ENCODE data around the gene SNTB2.

SNTB2 gene

GRCh38 chr16:69340095-69340644 is 153.2 kb downstream of the SNTB2 start:
- TF ChIP-seq CTCF (conservative IDR thresholded peaks at IDR 0.05; ENCODE audit: low read depth, low read length) = no peak
- no peak overlapping the region for H3K4me3 ChIP-seq (IDR thresholded peaks at IDR 0.05; ENCODE audit: insufficient read depth, low read depth, low read length)
- H2AFZ ChIP-seq (ENCODE audit: low read depth) = peak overlapping the region; percentile 69
- peak overlapping the region; percentile 83 for H3K4me2 ChIP-seq
- H3K27me3 ChIP-seq (ENCODE audit: insufficient read depth, low read depth) = no peaks in the 10 kb centered on the region
- H3K4me1 ChIP-seq (ENCODE audit: low read depth, poor library complexity, severe bottlenecking) = peaks cover 24% of the 10 kb centered on the region
- H3K9ac ChIP-seq = peak overlapping the region; percentile 87
- H4K20me1 ChIP-seq (ENCODE audit: insufficient read depth) = no peaks in the 10 kb centered on the region
- H3K79me2 ChIP-seq (ENCODE audit: insufficient read depth, low read depth) = peaks cover 38% of the 10 kb centered on the region
- H3K27ac ChIP-seq = peak overlapping the region; percentile 72
- H3K36me3 ChIP-seq (ENCODE audit: insufficient read depth) = peaks cover 9% of the 10 kb centered on the region; the same call in 1 of the 2 replicates

- Histone ChIP-seq H3K4me1 (ENCODE audit: low read depth, poor library complexity, severe bottlenecking) (peaks cover 16% of the 10 kb centered on the region), H3K36me3 (ENCODE audit: insufficient read depth) (peaks cover 9% of the 10 kb centered on the region; the same call in 1 of the 2 replicates), H3K27me3 (ENCODE audit: insufficient read depth, low read depth) (no peaks in the 10 kb centered on the region)
Measured at GRCh38 chr16:69344171-69344570, 157.2 kb downstream of the SNTB2 start.

GRCh38 chr16:69345923-69346322 is 159.0 kb downstream of the SNTB2 start:
- no peak overlapping the region for H3K4me3 ChIP-seq (IDR thresholded peaks at IDR 0.05; ENCODE audit: insufficient read depth, low read depth, low read length)
- no peaks in the 10 kb centered on the region for H4K20me1 ChIP-seq (ENCODE audit: insufficient read depth)
- H3K27me3 ChIP-seq (ENCODE audit: insufficient read depth, low read depth) = no peaks in the 10 kb centered on the region
- H2AFZ ChIP-seq (ENCODE audit: low read depth) = no peak overlapping the region
- peaks cover 11% of the 10 kb centered on the region for H3K4me1 ChIP-seq (ENCODE audit: low read depth, poor library complexity, severe bottlenecking)
- H3K79me2 ChIP-seq (ENCODE audit: insufficient read depth, low read depth) = peaks cover 15% of the 10 kb centered on the region
- no peak for TF ChIP-seq CTCF (conservative IDR thresholded peaks at IDR 0.05; ENCODE audit: low read depth, low read length)
- peaks cover 9% of the 10 kb centered on the region; the same call in 1 of the 2 replicates for H3K36me3 ChIP-seq (ENCODE audit: insufficient read depth)
- no peak overlapping the region for H3K4me2 ChIP-seq
- H3K27ac ChIP-seq = no peak overlapping the region
- no peak overlapping the region for H3K9ac ChIP-seq

More at GRCh38 chr16:69344171-69344570, 157.2 kb downstream of the SNTB2 start:
- Histone ChIP-seq H3K4me2 (no peak overlapping the region), H4K20me1 (ENCODE audit: insufficient read depth) (no peaks in the 10 kb centered on the region), H3K9ac (no peak overlapping the region), H3K79me2 (ENCODE audit: insufficient read depth, low read depth) (peaks cover 28% of the 10 kb centered on the region), H2AFZ (ENCODE audit: low read depth) (no peak overlapping the region), H3K27ac (no peak overlapping the region), H3K4me3 (IDR thresholded peaks at IDR 0.05; ENCODE audit: insufficient read depth, low read depth, low read length) (no peak overlapping the region)
- no peak for TF ChIP-seq CTCF (conservative IDR thresholded peaks at IDR 0.05; ENCODE audit: low read depth, low read length)

GRCh38 chr16:69346683-69347082 is 159.7 kb downstream of the SNTB2 start:
- H2AFZ ChIP-seq (ENCODE audit: low read depth) = no peak overlapping the region
- H3K9ac ChIP-seq = no peak overlapping the region
- no peaks in the 10 kb centered on the region for H4K20me1 ChIP-seq (ENCODE audit: insufficient read depth)
- H3K4me2 ChIP-seq = no peak overlapping the region
- no peak overlapping the region for H3K27ac ChIP-seq
- H3K36me3 ChIP-seq (ENCODE audit: insufficient read depth) = peaks cover 5% of the 10 kb centered on the region; the same call in 1 of the 2 replicates
- no peaks in the 10 kb centered on the region for H3K27me3 ChIP-seq (ENCODE audit: insufficient read depth, low read depth)
- no peak overlapping the region for H3K4me3 ChIP-seq (IDR thresholded peaks at IDR 0.05; ENCODE audit: insufficient read depth, low read depth, low read length)
- no peak for TF ChIP-seq CTCF (conservative IDR thresholded peaks at IDR 0.05; ENCODE audit: low read depth, low read length)
- peaks cover 4% of the 10 kb centered on the region for H3K4me1 ChIP-seq (ENCODE audit: low read depth, poor library complexity, severe bottlenecking)
- peaks cover 7% of the 10 kb centered on the region for H3K79me2 ChIP-seq (ENCODE audit: insufficient read depth, low read depth)

Data from KMS-11 (cell line).